K562 (cell line): Measurements from ENCODE around the gene UBN1. TPM values are rescaled to one million over a fixed set of nuclear protein-coding genes. Genes with fewer than 3 reads are reported as not detected.

Experiments
- ATAC-seq: fragments of 200-7000 bp; cut with Tn5 transposase; 3 replicates; pipeline ENCODE4 v1.9.1; 2020; ENCODE audit warnings: moderate library complexity
- BruUV-seq: library from RNA; stranded (reverse); fragments of 400-500 nt; replicated peaks from 2 replicates; lab custom pipeline; 2021; lab: Mats Ljungman, UMichigan
- CTCF ChIA-PET: fragments of 300-600 bp; formaldehyde crosslinking; extraction: SDS; loops from one replicate; lab custom pipeline; 2021; ENCODE audit warnings: low intra/inter-chr PET ratio; lab: Yijun Ruan, JAX
- POLR2A ChIA-PET: fragments of 300-600, 350-650 bp; sonication (Branson Sonifier 250); formaldehyde crosslinking; extraction: SDS; loops from one replicate; lab custom pipeline; 2021; ENCODE audit warnings: antibody characterized with exemption, inconsistent platforms; lab: Yijun Ruan, JAX
- DNase-seq, 4 experiments: peaks; one replicate each; pipeline versions ENCODE4 v3.0.0 to v3.0.0-alpha.2; 2011 to 2018; ENCODE audit warnings: low spot score in 3 of 4, mixed read lengths in 3 of 4; ENCODE audit errors: extremely low read depth in 1 of 4
- FAIRE-seq: peaks from 2 replicates; lab custom pipeline; 2011; peaks lifted over from hg19 to GRCh38; lab: Jason Lieb, UNC
- H2AFZ ChIP-seq: 2 replicates; pipeline ENCODE4 v1.6.0; 2011; ENCODE audit warnings: low read depth, low read length, control low read depth, inconsistent platforms
- H3K27ac ChIP-seq: fragments of 200-600 bp; 3 replicates; pipeline ENCODE4 v1.8.0; 2011; ENCODE audit warnings: low read depth, mild to moderate bottlenecking, control low read depth, inconsistent platforms, low read length, moderate library complexity, mixed read lengths; ENCODE audit errors: extremely low read depth
- H3K27me3 ChIP-seq, 2 experiments: fragments of 300-600 bp in 1 of 2; 2 replicates in 1 of 2; 3 replicates in 1 of 2; pipeline versions ENCODE4 v1.6.0 to v1.8.0; 2011; ENCODE audit warnings: inconsistent platforms in 2 of 2, low read length in 2 of 2, mild to moderate bottlenecking in 1 of 2, mixed read lengths in 1 of 2, moderate library complexity in 1 of 2; ENCODE audit not compliant: control insufficient read depth in 2 of 2, insufficient read depth in 2 of 2
- H3K36me3 ChIP-seq: fragments of 300-600 bp; 3 replicates; pipeline ENCODE4 v1.8.0; 2011; ENCODE audit warnings: mild to moderate bottlenecking, low read length, inconsistent platforms; ENCODE audit not compliant: control insufficient read depth, insufficient read depth
- H3K4me1 ChIP-seq, 2 experiments: fragments of 200-600 bp in 1 of 2; replicated peaks in 1 of 2; 2 replicates in 1 of 2; 3 replicates in 1 of 2; pipeline versions ENCODE4 v1.5.1 to v1.8.0; 2011; ENCODE audit warnings: inconsistent platforms in 2 of 2, low read length in 2 of 2, mild to moderate bottlenecking in 1 of 2, mixed read lengths in 1 of 2, moderate library complexity in 1 of 2; ENCODE audit not compliant: control insufficient read depth in 2 of 2, insufficient read depth in 2 of 2
- H3K4me2 ChIP-seq: 2 replicates; pipeline ENCODE4 v1.6.1; 2011; ENCODE audit warnings: low read length, control low read depth, inconsistent platforms, mixed read lengths; ENCODE audit not compliant: insufficient read depth
- H3K4me3 ChIP-seq: fragments of 200-600 bp; sonication (generic), shearing (Covaris generic); 2 replicates; pipeline ENCODE4 v1.5.1; 2016; ENCODE audit warnings: control low read depth, inconsistent platforms
- H3K79me2 ChIP-seq: fragments of 200-600 bp; 3 replicates; pipeline ENCODE4 v1.8.0; 2011; ENCODE audit warnings: low read length, inconsistent platforms; ENCODE audit not compliant: control insufficient read depth, insufficient read depth
- H3K9ac ChIP-seq, 2 experiments: 2 replicates each; pipeline versions ENCODE4 v1.6.0 to v1.6.1; 2011; ENCODE audit warnings: low read depth in 2 of 2, low read length in 2 of 2, control low read depth in 1 of 2, inconsistent platforms in 1 of 2, mild to moderate bottlenecking in 1 of 2, mixed read lengths in 1 of 2; ENCODE audit not compliant: insufficient read depth in 1 of 2
- H3K9me1 ChIP-seq: one replicate; pipeline ENCODE4 v1.6.0; 2011; ENCODE audit warnings: inconsistent platforms, mild to moderate bottlenecking, low read length, moderate library complexity; ENCODE audit not compliant: control insufficient read depth, insufficient read depth
- H3K9me3 ChIP-seq: replicated peaks from 2 replicates; pipeline ENCODE4 v1.5.1; 2011; ENCODE audit warnings: low read depth, low read length, inconsistent platforms; ENCODE audit not compliant: control insufficient read depth, insufficient read depth
- H4K20me1 ChIP-seq: replicated peaks from 2 replicates; pipeline ENCODE4 v1.6.1; 2011; ENCODE audit warnings: low read length, inconsistent platforms, mixed read lengths; ENCODE audit not compliant: control insufficient read depth, insufficient read depth
- CBX3 ChIP-seq, 2 experiments: IDR thresholded peaks; 1 replicate in 1 of 2; 2 replicates in 1 of 2; pipeline ENCODE4 v1.6.1; 2012; ENCODE audit warnings: inconsistent platforms in 2 of 2, low read length in 2 of 2, borderline replicate concordance in 1 of 2, control low read depth in 1 of 2
- CREM ChIP-seq: IDR thresholded peaks from 2 replicates; pipeline ENCODE4 v1.6.1; 2014; ENCODE audit warnings: antibody characterized with exemption, low read depth
- FUS ChIP-seq: fragments of 200-400 bp; formaldehyde crosslinking; optimal IDR thresholded peaks from 2 replicates; pipeline ENCODE3; 2017; ENCODE audit warnings: low read depth, low read length
- GABPB2 ChIP-seq: fragments of 250-450 bp; sonication (Bioruptor Pico); conservative IDR thresholded peaks from 2 replicates; pipeline ENCODE4 v1.5.1; 2021; ENCODE audit warnings: mild to moderate bottlenecking
- GTF2F1 ChIP-seq: IDR thresholded peaks from 2 replicates; pipeline ENCODE4 v1.6.1; 2011; ENCODE audit warnings: low read depth, low read length, improper control_type of control experiment
- JUNB ChIP-seq: fragments of 450-650 bp; formaldehyde crosslinking; conservative IDR thresholded peaks from 2 replicates; pipeline ENCODE4 v1.4.0; 2020; ENCODE audit warnings: mild to moderate bottlenecking
- NR1H2 ChIP-seq: sonication (generic); formaldehyde crosslinking; IDR thresholded peaks from 2 replicates; pipeline ENCODE4 v1.4.0; 2020; ENCODE audit warnings: mild to moderate bottlenecking, missing genetic modification reagents
- PURB ChIP-seq: sonication (generic); formaldehyde crosslinking; IDR thresholded peaks from 2 replicates; pipeline ENCODE4 v1.9.0; 2021; ENCODE audit warnings: low read depth, mild to moderate bottlenecking, missing genetic modification reagents
- SIN3B ChIP-seq: fragments of 450-650 bp; IDR thresholded peaks from 2 replicates; pipeline ENCODE4 v1.6.1; 2017; ENCODE audit warnings: low read depth, mild to moderate bottlenecking, moderate library complexity
- SMARCA4 ChIP-seq: fragments of 450-650 bp; IDR thresholded peaks from 2 replicates; pipeline ENCODE4 v1.6.1; 2016
- SRSF3 ChIP-seq: fragments of 200-400 bp; formaldehyde crosslinking; IDR thresholded peaks from 2 replicates; pipeline ENCODE4 v1.6.1; 2016; ENCODE audit warnings: mild to moderate bottlenecking, low read length, moderate library complexity; ENCODE audit not compliant: insufficient read depth
- U2AF1 ChIP-seq: fragments of 200-400 bp; formaldehyde crosslinking; optimal IDR thresholded peaks from 2 replicates; pipeline ENCODE3; 2017; ENCODE audit warnings: mild to moderate bottlenecking, low read depth, low read length, moderate library complexity
- ZNF12 ChIP-seq: sonication (generic); formaldehyde crosslinking; IDR thresholded peaks from 2 replicates; pipeline ENCODE4 v1.4.0; 2020; ENCODE audit warnings: mild to moderate bottlenecking, missing genetic modification reagents
- ZNF324 ChIP-seq: fragments of 250-450 bp; sonication (Bioruptor Pico); IDR thresholded peaks from 2 replicates; pipeline ENCODE4 v1.4.0; 2020; ENCODE audit warnings: mild to moderate bottlenecking
- ZNF586 ChIP-seq: fragments of 450-650 bp; formaldehyde crosslinking; conservative IDR thresholded peaks from 2 replicates; pipeline ENCODE4 v1.4.0; 2020; ENCODE audit warnings: mild to moderate bottlenecking, moderate library complexity
- whole genome bisulfite sequencing: fragments of 100-300 bp; shearing (Covaris generic); methylation state at CpG from one replicate; pipeline ENCODE4 v1.1.6; 2016; ENCODE audit warnings: low coverage, mixed read lengths; ENCODE audit not compliant: insufficient coverage; ENCODE audit errors: missing lambda C conversion rate; 5-methylcytosine and 5-hydroxymethylcytosine counted together
- in situ Hi-C: fragments of 300-500 bp; cut with MboI; formaldehyde crosslinking; loops from 4 replicates; pipeline ENCODE4 v1.15.0; 2018; ENCODE audit warnings: inconsistent platforms, mixed read lengths
- intact Hi-C: fragments of 100-400 bp; cut with micrococcal nuclease; formaldehyde crosslinking; loops from 2 replicates; pipeline ENCODE4 v1.14.2; 2022
- polyA plus RNA-seq, 8 experiments: library from polyadenylated mRNA; depleted of rRNA in 4 of 8; stranded (reverse) in 5 of 8; unstranded in 3 of 8; fragments of >200 nt; fragmentation: Nextera tagmentation in 2 of 8; fragmentation: Illumina TruSeq in 1 of 8; extraction: Ambion mirVana in 2 of 8; extraction: Trizol in 1 of 8; gene quantifications; 2 replicates each; pipeline versions ENCODE4 v1.2.1 to v1.2.3, GENCODE V29; 2011 to 2014; ENCODE audit warnings: inconsistent platforms in 1 of 8, missing spikeins in 1 of 8
- total RNA-seq, 7 experiments: library from RNA; depleted of rRNA in 6 of 7; stranded (reverse); fragments of >200 nt in 6 of 7; fragmentation: Illumina TruSeq in 2 of 7; extraction: Trizol in 2 of 7; gene quantifications; 2 replicates each; pipeline versions ENCODE4 v1.2.1 to v1.2.3, GENCODE V29; 2011 to 2021; ENCODE audit warnings: low replicate concordance in 1 of 7
- TF ChIP-seq, protein P1 (sequence below): fragments of 250-450 bp; sonication (Bioruptor Pico); IDR thresholded peaks from 2 replicates; pipeline ENCODE4 v1.5.0; 2021; ENCODE audit warnings: mild to moderate bottlenecking, borderline replicate concordance
- TF ChIP-seq, protein P2 (sequence below): fragments of 250-450 bp; sonication (Bioruptor Pico); IDR thresholded peaks from 2 replicates; pipeline ENCODE4 v1.8.0; 2021; ENCODE audit warnings: mild to moderate bottlenecking, moderate library complexity
- TF ChIP-seq, protein P3 (sequence below): sonication (generic); formaldehyde crosslinking; IDR thresholded peaks from 2 replicates; pipeline ENCODE4 v1.4.0; 2020; ENCODE audit warnings: mild to moderate bottlenecking, missing genetic modification reagents

UBN1 gene
- total and polyA plus RNA-seq, 9 of the 15 experiments (the other 6 are each of a cell fraction or from before 2014, with no cell fraction given): 1.5 to 45.7 (median 20.6) TPM

DNA sequence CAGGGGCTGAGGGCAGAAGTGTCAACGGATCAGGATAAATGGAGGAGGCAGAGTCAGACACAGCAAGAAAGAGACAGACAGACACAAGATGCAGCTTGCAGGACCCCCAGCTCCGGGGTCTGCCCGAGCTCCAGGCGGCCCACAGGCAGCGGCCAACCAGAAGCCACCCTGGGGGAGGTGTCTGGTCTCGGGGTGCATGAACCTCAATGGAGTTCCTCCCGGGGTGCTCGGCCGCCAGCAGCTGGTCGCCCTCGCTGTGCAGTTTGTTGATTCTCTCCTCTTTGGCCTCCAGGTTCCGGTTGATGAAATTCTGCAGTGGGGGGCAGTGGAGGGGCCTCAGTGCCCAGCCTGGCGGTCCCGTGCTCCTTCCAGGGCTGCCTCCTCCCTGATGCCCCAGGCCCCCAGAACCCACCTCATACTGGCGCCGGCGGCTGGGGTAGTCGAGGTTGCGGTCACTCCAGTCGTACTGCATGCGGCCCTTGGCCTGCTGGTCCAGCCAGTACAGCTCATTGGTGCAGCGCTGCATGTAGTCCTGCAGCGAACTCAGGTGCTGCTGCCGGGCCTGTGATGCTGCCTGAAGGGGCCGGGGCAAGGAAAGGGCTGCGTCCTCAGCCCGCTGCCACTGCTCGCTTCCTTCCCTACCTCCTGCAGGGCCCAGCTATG, 51.7 kb downstream of the UBN1 start:
- 0 out of 4 replicates have a peak overlapping the region, but pooled peaks of 1 of the 2 experiments have one; percentile 7 for H3K9ac ChIP-seq
- no peak for FAIRE-seq
- in situ Hi-C loops (no loop called here), intact Hi-C loops (no loop called here)
- ATAC-seq: no peak
- 24% methylated on average over 27 of the region's 28 CpGs for WGBS
- no peaks in the 10 kb centered on the region for H3K36me3 ChIP-seq
- no peaks in the 10 kb centered on the region for H3K9me1 ChIP-seq
- no peak for DNase-seq
- peaks cover 0 to 35% of the 10 kb centered on the region in 2 experiments; a peak in 2 of 5 replicates for H3K4me1 ChIP-seq
- TF ChIP-seq ZNF12 (CRISPR knock-in tag): no peak
- TF ChIP-seq JUNB (CRISPR knock-in tag): no peak
- TF ChIP-seq SIN3B: no peak
- TF ChIP-seq ZNF324 (CRISPR knock-in tag): no peak
- no peak for TF ChIP-seq CREM
- TF ChIP-seq GABPB2 (CRISPR knock-in tag): no peak
- TF ChIP-seq, protein P1, sequence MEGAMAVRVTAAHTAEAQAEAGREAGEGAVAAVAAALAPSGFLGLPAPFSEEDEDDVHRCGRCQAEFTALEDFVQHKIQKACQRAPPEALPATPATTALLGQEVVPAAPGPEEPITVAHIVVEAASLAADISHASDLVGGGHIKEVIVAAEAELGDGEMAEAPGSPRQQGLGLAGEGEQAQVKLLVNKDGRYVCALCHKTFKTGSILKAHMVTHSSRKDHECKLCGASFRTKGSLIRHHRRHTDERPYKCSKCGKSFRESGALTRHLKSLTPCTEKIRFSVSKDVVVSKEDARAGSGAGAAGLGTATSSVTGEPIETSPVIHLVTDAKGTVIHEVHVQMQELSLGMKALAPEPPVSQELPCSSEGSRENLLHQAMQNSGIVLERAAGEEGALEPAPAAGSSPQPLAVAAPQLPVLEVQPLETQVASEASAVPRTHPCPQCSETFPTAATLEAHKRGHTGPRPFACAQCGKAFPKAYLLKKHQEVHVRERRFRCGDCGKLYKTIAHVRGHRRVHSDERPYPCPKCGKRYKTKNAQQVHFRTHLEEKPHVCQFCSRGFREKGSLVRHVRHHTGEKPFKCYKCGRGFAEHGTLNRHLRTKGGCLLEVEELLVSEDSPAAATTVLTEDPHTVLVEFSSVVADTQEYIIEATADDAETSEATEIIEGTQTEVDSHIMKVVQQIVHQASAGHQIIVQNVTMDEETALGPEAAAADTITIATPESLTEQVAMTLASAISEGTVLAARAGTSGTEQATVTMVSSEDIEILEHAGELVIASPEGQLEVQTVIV (CRISPR knock-in tag): no peak
- TF ChIP-seq, protein P2, sequence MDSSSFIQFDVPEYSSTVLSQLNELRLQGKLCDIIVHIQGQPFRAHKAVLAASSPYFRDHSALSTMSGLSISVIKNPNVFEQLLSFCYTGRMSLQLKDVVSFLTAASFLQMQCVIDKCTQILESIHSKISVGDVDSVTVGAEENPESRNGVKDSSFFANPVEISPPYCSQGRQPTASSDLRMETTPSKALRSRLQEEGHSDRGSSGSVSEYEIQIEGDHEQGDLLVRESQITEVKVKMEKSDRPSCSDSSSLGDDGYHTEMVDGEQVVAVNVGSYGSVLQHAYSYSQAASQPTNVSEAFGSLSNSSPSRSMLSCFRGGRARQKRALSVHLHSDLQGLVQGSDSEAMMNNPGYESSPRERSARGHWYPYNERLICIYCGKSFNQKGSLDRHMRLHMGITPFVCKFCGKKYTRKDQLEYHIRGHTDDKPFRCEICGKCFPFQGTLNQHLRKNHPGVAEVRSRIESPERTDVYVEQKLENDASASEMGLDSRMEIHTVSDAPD (CRISPR knock-in tag): no peak
- no peak for TF ChIP-seq GTF2F1
- TF ChIP-seq, protein P3, sequence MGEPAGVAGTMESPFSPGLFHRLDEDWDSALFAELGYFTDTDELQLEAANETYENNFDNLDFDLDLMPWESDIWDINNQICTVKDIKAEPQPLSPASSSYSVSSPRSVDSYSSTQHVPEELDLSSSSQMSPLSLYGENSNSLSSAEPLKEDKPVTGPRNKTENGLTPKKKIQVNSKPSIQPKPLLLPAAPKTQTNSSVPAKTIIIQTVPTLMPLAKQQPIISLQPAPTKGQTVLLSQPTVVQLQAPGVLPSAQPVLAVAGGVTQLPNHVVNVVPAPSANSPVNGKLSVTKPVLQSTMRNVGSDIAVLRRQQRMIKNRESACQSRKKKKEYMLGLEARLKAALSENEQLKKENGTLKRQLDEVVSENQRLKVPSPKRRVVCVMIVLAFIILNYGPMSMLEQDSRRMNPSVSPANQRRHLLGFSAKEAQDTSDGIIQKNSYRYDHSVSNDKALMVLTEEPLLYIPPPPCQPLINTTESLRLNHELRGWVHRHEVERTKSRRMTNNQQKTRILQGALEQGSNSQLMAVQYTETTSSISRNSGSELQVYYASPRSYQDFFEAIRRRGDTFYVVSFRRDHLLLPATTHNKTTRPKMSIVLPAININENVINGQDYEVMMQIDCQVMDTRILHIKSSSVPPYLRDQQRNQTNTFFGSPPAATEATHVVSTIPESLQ: no peak
- no peak for TF ChIP-seq PURB (CRISPR knock-in tag)
- no peak for TF ChIP-seq CBX3 (IDR thresholded peaks at IDR 0.05; ENCODE audit: borderline replicate concordance in 1 of 2, low read length in 2 of 2)
- no peak for TF ChIP-seq SRSF3
- no peak for TF ChIP-seq SMARCA4
- no peak for TF ChIP-seq ZNF586 (CRISPR knock-in tag)
- no peak for TF ChIP-seq NR1H2 (CRISPR knock-in tag)
- TF ChIP-seq FUS: no peak
- no peak for TF ChIP-seq U2AF1
- ChIA-PET POLR2A (interaction anchor here (1.0 to 1.2 kb wide), 2 partner anchors 14 to 25 kb away, joined by 3 to 6 read pairs; no protein-coding TSS in a partner anchor), CTCF (no interaction called here)
- no TSS peak for BruUV-seq
- no peak overlapping the region for H2AFZ ChIP-seq
- H3K27ac ChIP-seq: no peak overlapping the region
- H4K20me1 ChIP-seq: no peaks in the 10 kb centered on the region; the same call in 1 of the 2 replicates
- no peaks in the 10 kb centered on the region for H3K79me2 ChIP-seq
- no peaks in the 10 kb centered on the region; the same call in 1 of the 2 replicates for H3K9me3 ChIP-seq
- H3K4me3 ChIP-seq: no peak overlapping the region
- H3K4me2 ChIP-seq: no peak overlapping the region
- peaks cover 24 to 73% of the 10 kb centered on the region in 2 experiments; a peak in 4 of 5 replicates for H3K27me3 ChIP-seq
